GM19467 (cell line): ENCODE results near the gene GARS1.
"Not testable (repeated sequence)": the region's sequence is repeated elsewhere in the genome, so short reads cannot be mapped to it uniquely, and the experiment has no call there.

Experiments
- ATAC-seq: cut with Tn5 transposase; IDR thresholded peaks from one replicate; pipeline ENCODE4 v1.9.1; 2021; ENCODE audit warnings: mild to moderate bottlenecking, moderate library complexity; ENCODE audit not compliant: unreplicated experiment

GARS1 gene

GRCh38 chr7:30618961-30619360 is 24.3 kb downstream of the GARS1 start:
- ATAC-seq, result no peak

- ATAC-seq, result no peak
These were observed 30.6 kb downstream of the GARS1 start for GRCh38 chr7:30625283-30625682.

- ATAC-seq, result no peak
These were observed 32.3 kb downstream of the GARS1 start for GRCh38 chr7:30627026-30627425.

GRCh38 chr7:30630986-30631385 is 36.3 kb downstream of the GARS1 start:
- ATAC-seq, result no peak

- ATAC-seq, result no peak
These were observed 38.5 kb downstream of the GARS1 start for GRCh38 chr7:30633223-30633622.

GRCh38 chr7:30634193-30634626 is 39.5 kb downstream of the GARS1 start:
- ATAC-seq, result no peak

GRCh38 chr7:30634634-30635201 is 40.0 kb downstream of the GARS1 start:
- ATAC-seq, result no peak

- ATAC-seq, result no peak
These were observed 41.1 kb downstream of the GARS1 start for GRCh38 chr7:30635798-30636197.

- not testable (repeated sequence) for ATAC-seq
These were observed 47.6 kb downstream of the GARS1 start for GRCh38 chr7:30642322-30642721.

GRCh38 chr7:30642789-30643188 is 48.1 kb downstream of the GARS1 start:
- no peak for ATAC-seq

GRCh38 chr7:30644286-30644955 is 49.7 kb downstream of the GARS1 start:
- ATAC-seq, result no peak

GRCh38 chr7:30645661-30646060 is 51.0 kb downstream of the GARS1 start:
- ATAC-seq, result no peak

- no peak for ATAC-seq
These were observed 51.5 kb downstream of the GARS1 start for GRCh38 chr7:30646154-30646553.

GRCh38 chr7:30647589-30648364 is 53.1 kb downstream of the GARS1 start:
- no peak for ATAC-seq

- ATAC-seq, result no peak
These were observed 54.3 kb downstream of the GARS1 start for GRCh38 chr7:30648744-30649540.

GRCh38 chr7:30649717-30650420 is 55.2 kb downstream of the GARS1 start:
- no peak for ATAC-seq

GRCh38 chr7:30650421-30650808 is 55.7 kb downstream of the GARS1 start:
- no peak for ATAC-seq

GRCh38 chr7:30652132-30652531 is 57.5 kb downstream of the GARS1 start:
- ATAC-seq, result no peak

- ATAC-seq, result no peak
These were observed 58.3 kb downstream of the GARS1 start for GRCh38 chr7:30652698-30653641.
